Activated CD8-positive, alpha-beta memory T cell treated with anti-CD3 and anti-CD28 coated beads, Interleukin-2, amount 50 U/mL, for 1 hour (primary cell): ENCODE results near the gene MICALL2.
"Not testable (repeated sequence)": the region's sequence is repeated elsewhere in the genome, so short reads cannot be mapped to it uniquely, and the experiment has no call there.

Experiments
- DNase-seq: peaks from one replicate; pipeline ENCODE4 v3.0.0-alpha.2; 2020; ENCODE audit errors: extremely low read depth

MICALL2 gene

GRCh38 chr7:1447551-1448244 is 11.6 kb downstream of the MICALL2 start:
- DNase-seq = no peak

- no peak for DNase-seq
Observed at GRCh38 chr7:1447112-1447511, 12.2 kb downstream of the MICALL2 start.

DNA sequence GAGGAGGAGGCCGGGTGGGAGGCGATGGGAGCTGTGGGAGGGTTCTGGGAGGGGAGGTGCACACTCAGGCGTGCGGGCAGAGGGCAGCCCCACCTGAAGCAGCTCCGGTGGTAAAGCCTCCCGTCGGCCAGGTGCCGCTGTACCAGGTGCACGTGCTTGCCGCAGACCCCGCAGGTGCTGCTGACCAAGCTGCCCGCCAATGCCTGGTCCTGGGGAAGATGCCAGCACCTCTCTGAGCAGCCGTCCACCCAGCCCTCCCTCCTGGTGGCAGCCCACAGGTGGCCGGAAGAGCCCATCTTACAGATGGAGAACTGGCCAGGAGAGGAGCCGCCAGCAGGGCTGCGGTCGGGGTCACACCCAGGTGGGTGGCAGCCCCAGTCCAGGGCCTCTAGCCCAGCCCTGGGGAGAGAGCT is 12.6 kb downstream of the MICALL2 start:
- DNase-seq = no peak

DNA sequence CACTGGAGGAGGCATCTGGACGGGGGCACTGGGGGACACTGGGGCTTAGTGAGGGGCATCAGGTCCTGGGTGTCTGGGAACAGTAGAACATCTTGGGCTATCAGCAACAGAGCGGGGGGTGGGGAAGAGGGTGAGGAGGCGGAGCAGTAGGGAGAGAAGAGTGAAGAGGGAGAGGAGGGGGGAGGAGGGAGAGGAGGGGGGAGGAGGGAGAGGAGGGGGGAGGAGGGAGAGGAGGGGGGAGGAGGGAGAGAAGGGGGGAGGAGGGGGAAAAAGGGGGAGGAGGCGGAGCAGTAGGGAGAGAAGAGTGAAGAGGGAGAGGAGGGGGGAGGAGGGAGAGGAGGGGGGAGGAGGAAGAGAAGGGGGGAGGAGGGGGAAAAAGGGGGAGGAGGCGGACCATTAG is 13.2 kb downstream of the MICALL2 start:
- not testable (repeated sequence) for DNase-seq

- no peak for DNase-seq
Observed at GRCh38 chr7:1445341-1445740, 13.9 kb downstream of the MICALL2 start.

DNA sequence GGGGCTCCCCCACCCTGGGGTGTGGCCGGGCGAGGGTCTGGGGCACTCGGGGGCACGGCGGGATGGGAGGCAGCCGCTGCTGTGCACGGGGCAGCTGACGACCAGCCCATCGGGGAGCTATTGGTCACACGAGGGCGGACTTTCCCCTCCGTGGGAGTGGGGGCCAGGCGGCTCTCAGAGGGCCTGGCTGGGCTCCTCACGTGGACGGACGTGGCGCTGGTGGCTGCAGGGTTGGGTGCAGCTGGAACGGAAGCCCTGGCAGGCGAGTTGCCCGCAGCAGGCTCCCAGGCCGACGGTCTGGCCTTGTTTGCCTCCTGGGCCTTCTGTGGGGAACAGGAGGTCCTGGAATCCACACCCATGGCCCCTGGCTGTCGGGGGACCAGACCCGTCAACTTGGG is 14.3 kb downstream of the MICALL2 start:
- DNase-seq = no peak

- no peak for DNase-seq
Observed at GRCh38 chr7:1444214-1444924, 14.9 kb downstream of the MICALL2 start.

DNA sequence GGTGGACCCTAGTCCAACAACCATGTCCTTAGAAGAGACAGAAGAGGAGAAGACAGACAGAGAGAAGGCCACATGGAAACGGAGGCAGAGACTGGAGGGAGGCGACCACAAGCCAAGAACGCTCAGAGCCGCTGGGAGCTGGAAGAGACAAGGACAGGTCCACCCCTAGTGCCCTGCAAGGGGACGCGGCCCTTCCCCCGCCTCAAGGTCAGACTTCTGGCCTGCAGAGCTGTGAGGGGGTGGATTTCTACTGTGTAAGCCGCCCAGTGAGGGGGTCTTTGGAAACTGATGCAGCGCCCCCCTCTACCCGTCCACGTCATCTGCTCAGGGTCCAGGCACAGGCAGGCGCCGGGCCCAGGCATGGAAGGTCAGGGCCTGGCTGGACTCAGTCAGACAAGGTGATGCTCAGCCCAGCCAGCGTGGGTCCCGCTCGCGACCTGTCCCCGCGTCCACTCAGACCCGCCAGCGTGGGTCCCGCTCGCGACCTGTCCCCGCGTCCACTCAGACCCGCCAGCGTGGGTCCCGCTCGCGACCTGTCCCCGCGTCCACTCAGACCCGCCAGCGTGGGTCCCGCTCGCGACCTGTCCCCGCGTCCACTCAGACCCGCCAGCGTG is 15.6 kb downstream of the MICALL2 start:
- DNase-seq = not testable (repeated sequence)

DNA sequence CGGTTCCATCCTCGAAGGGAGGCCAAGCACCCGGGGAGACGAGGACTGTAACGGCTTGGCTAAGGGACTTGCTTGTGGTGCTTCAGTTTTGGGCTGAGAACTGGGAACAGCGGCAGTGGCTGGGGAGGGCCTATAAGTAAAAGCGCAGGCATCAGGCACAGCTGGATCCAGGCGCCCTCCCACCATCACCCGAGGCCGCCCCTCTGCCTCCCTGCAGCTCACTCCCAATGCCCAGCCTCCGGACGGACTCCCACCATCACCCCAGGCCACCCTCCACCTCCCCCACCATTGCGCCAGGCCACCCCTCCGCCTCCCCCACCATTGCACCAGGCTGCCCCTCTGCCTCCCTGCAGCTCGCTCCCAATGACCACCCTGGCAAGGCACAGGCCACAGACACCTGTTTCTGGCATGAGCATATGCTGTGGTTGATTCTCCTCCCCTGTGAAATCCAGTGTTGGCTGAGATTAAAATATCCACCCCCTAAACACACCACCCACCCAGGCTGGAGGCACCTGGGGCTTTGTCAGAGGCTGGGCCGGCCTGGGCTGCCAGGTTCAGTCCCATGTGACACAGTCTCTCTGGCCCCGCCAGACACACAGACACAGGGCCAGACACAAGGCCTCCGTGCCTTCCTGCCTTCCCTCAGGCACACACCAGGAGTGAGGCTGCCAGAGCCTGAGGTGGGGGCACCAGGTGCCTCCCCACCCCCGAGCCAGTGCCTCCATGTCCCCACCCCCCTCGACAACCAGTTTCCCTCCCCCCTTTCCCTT is 16.7 kb downstream of the MICALL2 start:
- DNase-seq = no peak

DNA sequence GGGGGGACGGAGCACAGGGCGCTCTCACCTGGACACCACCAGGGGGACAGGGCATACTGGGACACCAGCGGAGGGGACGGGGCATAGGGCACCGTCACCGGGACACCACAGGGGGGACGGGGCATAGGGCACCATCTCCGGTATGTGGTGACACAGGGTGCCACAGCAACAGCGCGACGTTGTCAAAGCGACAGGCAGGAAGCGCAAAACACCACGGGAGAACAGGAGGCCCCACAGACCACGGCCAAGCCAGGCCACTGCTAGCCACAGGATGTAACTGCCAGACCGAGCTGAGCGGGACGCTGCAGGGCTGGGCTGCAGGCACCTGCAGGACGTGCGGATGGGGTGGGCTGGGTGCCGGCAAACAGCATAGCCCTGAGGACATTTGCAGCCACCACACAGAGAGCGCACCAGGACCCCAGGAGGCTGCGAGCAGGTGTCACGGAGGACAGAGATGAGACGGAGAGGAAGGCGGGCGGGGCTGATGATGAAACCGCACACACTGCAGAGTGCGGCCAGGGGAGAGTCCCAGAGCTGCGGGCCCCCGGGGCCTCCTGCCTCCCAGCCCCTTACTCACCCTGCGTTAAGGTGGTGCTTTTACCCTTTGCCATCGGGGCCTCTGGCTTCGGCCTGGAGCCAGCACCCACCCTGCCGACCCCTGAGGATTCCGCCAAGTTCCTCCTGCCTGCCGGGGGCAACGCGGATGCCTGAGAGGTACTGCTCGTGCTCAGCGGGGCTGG is 17.5 kb downstream of the MICALL2 start:
- DNase-seq = no peak

- DNase-seq = no peak
Observed at GRCh38 chr7:1440620-1441019, 18.6 kb downstream of the MICALL2 start.

GRCh38 chr7:1439373-1440363 is 19.6 kb downstream of the MICALL2 start:
- DNase-seq = no peak

GRCh38 chr7:1438821-1439220 is 20.4 kb downstream of the MICALL2 start:
- DNase-seq = no peak

GRCh38 chr7:1438208-1438607 is 21.1 kb downstream of the MICALL2 start:
- DNase-seq = no peak

DNA sequence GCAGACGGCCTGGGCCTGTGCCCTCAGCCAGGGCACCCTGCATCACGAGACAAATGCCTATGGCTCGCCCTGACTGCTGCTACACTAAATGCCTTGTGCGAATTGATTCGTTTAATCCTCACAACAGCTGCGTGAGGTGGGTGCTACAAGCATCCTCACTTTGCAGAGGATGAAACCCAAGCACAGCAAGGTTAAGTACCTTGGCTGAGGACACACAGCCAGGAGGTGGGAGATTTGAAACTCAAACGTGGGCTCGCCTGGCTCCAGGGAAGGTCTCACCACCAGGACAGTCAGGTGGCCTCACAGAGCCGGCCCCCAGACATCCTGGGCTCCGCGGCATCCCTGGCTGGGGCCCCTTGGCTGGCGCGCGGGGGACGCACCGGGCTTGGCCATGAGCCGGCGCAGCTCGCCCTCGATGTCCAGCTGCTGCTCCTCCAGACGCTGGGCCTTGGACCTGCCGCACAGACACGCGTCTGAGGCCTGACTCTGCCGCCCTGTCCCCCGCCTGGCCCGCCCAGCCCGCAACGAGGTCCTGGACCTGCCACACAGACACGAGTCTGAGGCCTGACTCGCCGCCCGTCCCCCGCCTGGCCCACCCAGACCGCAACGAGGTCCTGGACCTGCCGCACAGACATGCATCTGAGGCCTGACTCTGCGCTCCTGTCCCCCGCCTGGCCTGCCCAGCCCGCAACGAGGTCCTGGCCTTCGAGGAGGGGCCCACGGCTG is 22.0 kb downstream of the MICALL2 start:
- DNase-seq = no peak

GRCh38 chr7:1436608-1437007 is 22.7 kb downstream of the MICALL2 start:
- no peak for DNase-seq

DNA sequence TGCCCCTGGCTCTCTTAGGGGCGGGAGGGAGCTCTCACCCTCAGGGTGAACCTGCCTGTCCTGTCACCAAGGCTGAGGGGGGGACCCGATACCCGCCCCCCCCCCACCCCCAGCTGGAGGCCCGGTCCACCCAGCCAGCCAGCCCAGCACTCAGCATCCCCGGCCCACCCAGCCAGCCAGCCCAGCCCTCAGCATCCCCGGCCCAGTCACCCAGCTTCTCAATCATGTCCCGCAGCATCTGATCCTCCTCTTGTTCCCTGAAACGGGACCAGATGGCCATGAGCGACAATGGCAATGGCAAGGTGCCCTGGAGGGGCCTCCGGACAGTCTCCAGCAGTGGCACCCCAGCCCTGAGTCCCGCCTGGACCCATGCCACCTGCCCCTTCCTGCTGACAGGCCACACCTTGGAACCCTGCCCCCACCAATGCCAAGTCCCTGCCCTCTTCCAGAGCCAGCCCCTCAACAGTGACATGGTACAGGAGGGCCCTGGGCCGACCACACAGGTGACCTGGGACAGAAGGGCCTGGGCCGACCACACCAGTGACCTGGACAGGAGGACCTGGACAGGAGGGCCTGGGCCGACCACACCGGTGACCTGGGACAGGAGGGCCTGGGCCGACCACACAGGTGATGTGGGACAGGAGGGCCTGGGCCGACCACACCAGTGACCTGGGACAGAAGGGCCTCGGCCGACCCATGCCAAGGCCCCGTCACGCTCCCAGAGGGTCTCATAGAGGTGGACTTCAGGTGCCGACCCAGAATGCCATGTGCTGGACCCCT is 24.2 kb downstream of the MICALL2 start:
- DNase-seq = no peak

- DNase-seq = no peak
Observed at GRCh38 chr7:1434165-1434718, 25.0 kb downstream of the MICALL2 start.
